Urinary bladder (tissue), 4 donors: Measurements from ENCODE around the gene FAM163B. TPM values are rescaled to one million over a fixed set of nuclear protein-coding genes. Genes with fewer than 3 reads are reported as not detected.

ENCODE experiments used
- DNase-seq: peaks from one replicate; pipeline ENCODE4 v3.0.0-alpha.2; 2015; ENCODE audit errors: extremely low spot score
- H3K27ac ChIP-seq: one replicate; pipeline ENCODE4 v1.5.1; 2013; ENCODE audit warnings: low read depth, mild to moderate bottlenecking, moderate library complexity
- H3K36me3 ChIP-seq: one replicate; pipeline ENCODE4 v1.6.1; 2013; ENCODE audit warnings: mild to moderate bottlenecking, moderate library complexity; ENCODE audit not compliant: insufficient read depth
- H3K4me1 ChIP-seq: one replicate; pipeline ENCODE4 v1.6.1; 2013; ENCODE audit warnings: mild to moderate bottlenecking, moderate library complexity; ENCODE audit not compliant: insufficient read depth
- H3K4me3 ChIP-seq: one replicate; pipeline ENCODE4 v1.5.1; 2013; ENCODE audit warnings: low read depth, low read length
- WGBS: extraction: QIAGEN DNeasy Blood & Tissue Kit; methylation state at CpG from one replicate; pipeline ENCODE4 v1.1.7; 2013; 5-methylcytosine and 5-hydroxymethylcytosine counted together
- polyA plus RNA-seq: library from polyadenylated mRNA; stranded (reverse); fragments of 200-250 nt; gene quantifications from one replicate; pipeline ENCODE4 v1.2.3, GENCODE V29; 2013
- total RNA-seq: library from RNA; depleted of rRNA; stranded (reverse); fragments of >200 nt; gene quantifications from one replicate; pipeline ENCODE4 v1.2.3, GENCODE V29; 2014
- donor health status: healthy with polysubstance abuse.
- donor health status: healthy.

Gene FAM163B
- 0.26 TPM for total RNA-seq
- polyA plus RNA-seq: 0.86 TPM

- DNase-seq: no peak
- H3K4me3 ChIP-seq: peak within 1 kb of the TSS; percentile 26
- no peaks in the 10 kb centered on the region for H3K36me3 ChIP-seq
- 9% methylated on average over 61 of the region's 61 CpGs for WGBS
- H3K27ac ChIP-seq: no peak within 1 kb of the TSS
- H3K4me1 ChIP-seq: no peaks in the 10 kb centered on the region
Measured at GRCh38 chr9:133609311-133610098, at the start of gene FAM163B. Gene FAM163B, minus strand, starts transcription at chr9:133609389. Its CDS starts 29,166 bp downstream, at chr9:133580223.

- Histone ChIP-seq H3K4me3 (no peak overlapping the region), H3K4me1 (no peaks in the 10 kb centered on the region), H3K27ac (no peak overlapping the region), H3K36me3 (no peaks in the 10 kb centered on the region)
- WGBS: 65% methylated on average over 13 of the region's 13 CpGs
- DNase-seq: no peak
Measured at GRCh38 chr9:133657120-133657661, 48.0 kb upstream of the FAM163B start.

- Histone ChIP-seq H3K4me1 (no peaks in the 10 kb centered on the region), H3K36me3 (no peaks in the 10 kb centered on the region), H3K4me3 (no peak overlapping the region), H3K27ac (no peak overlapping the region)
- no peak for DNase-seq
- WGBS: 65% methylated on average over 36 of the region's 36 CpGs
Measured at GRCh38 chr9:133656211-133657119, 47.3 kb upstream of the FAM163B start.

DNA sequence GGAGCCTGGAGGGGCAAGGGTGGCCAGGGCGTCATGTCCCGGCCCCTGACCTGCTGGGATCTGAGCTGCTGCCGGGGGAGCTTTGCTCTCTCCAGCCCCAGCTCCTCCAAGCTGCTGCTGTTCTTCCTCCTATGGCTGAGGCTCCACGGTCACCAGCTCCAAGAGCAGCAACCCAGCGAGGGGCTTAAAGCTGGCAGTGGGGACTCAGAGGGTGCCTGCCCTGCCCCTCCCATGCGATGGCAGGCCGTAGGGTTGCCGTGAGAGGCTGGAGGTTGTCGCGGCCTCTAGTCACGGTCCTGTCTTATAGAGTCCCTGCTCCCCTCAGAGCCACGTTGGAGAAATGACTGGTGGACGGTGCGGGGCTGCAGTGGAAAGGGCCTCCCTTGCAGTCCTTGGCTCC, 46.5 kb upstream of the FAM163B start:
- Histone ChIP-seq H3K4me1 (no peaks in the 10 kb centered on the region), H3K4me3 (no peak overlapping the region), H3K27ac (no peak overlapping the region), H3K36me3 (no peaks in the 10 kb centered on the region)
- no peak for DNase-seq
- WGBS: 61% methylated on average over 14 of the region's 14 CpGs

DNA sequence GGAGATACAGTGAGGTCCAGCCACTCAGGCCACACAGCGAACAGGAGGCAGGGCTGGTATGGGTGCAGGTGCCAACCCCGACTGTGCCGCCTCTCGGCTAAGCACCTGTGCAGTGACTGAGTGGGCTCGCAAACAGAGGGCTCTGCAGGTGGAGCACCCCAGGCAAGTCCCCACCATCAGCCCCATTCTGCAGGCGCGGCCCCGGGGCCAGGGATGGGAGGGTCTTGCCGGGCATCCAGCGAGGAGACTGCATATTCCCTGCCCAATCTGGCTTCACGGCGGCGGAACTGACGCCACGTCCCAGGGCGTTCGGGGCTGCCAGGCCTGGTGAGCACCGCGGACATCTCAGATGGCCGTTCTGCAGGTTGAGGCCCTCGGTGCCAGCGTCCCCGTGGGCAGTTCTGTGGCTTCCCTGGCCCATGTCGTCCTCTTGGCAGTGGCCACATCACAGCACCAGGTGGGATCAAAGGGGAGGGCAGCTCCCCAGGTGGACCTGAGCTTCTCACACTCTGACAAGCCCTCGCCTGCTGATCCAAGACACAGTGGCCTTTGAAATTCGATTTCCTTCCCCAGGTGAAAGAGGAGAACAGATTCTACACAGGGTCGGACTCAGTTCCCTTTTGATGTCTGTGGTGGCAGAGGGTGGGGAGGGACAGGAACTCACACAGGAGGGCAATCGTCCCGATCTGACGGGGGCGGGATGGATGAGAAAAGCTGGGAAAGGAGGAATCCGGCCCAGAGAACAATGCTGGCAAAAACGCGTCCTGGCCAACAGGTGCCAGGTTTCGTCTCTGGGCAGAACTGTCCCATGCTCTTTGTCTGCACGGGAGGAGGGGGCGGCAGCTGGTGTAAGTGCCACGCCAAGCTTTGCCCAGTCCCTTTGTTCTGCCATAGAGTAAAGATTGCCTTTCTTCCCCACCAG, 45.8 kb upstream of the FAM163B start:
- WGBS: 58% methylated on average over 38 of the region's 38 CpGs
- no peak for DNase-seq
- Histone ChIP-seq H3K27ac (no peak overlapping the region), H3K4me1 (no peaks in the 10 kb centered on the region), H3K36me3 (no peaks in the 10 kb centered on the region), H3K4me3 (no peak overlapping the region)

DNA sequence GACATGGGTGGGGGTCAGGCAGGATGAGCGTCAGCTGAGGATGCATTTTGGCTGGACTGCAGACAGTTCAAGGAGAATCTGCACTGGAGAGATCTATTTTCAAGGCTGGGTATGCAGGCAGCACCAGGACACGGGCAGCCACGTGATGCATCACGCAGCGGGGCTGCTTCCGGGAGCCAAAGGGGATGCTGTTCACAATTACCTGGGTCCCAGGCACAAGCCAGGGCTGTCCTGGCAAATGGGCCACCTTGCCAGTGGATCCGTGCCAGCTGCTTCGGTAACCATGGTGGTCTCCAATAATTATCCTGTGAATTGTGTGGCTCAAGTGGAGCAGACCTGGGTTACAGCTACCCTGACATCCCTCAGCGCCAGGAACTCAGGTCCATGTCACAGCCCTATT, 44.4 kb upstream of the FAM163B start:
- DNase-seq: no peak
- Histone ChIP-seq H3K36me3 (no peaks in the 10 kb centered on the region), H3K4me3 (no peak overlapping the region), H3K4me1 (no peaks in the 10 kb centered on the region), H3K27ac (no peak overlapping the region)
- 68% methylated on average over 9 of the region's 9 CpGs for WGBS

DNA sequence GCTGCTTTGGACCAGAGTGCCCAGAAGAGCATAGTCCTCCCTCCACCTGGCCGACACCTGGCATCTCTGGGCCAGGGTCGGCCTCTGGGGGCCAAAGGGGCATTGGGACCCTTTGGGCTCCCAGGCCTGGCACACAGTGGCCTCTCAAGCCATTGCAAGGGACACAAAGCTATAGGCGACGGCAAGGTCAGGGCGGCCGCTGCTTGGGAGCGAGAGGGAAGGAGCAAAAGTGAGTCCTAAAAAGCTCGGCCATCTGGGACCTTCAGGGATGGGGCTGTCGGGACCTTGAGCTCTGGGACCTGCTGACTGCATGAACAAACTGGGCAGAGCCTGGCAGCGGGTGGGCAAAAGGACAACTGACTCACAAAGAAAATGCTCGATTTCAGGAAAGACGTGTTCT, 40.8 kb upstream of the FAM163B start:
- DNase-seq: no peak
- Histone ChIP-seq H3K27ac (no peak overlapping the region), H3K36me3 (no peaks in the 10 kb centered on the region), H3K4me3 (no peak overlapping the region), H3K4me1 (no peaks in the 10 kb centered on the region)
- 88% methylated on average over 12 of the region's 12 CpGs for WGBS

- H3K27ac ChIP-seq: no peak overlapping the region
- DNase-seq: no peak
- H3K4me1 ChIP-seq: no peaks in the 10 kb centered on the region
- no peaks in the 10 kb centered on the region for H3K36me3 ChIP-seq
- WGBS: 83% methylated on average over 7 of the region's 7 CpGs
- no peak overlapping the region for H3K4me3 ChIP-seq
Measured at GRCh38 chr9:133649194-133649593, 40.0 kb upstream of the FAM163B start.

GRCh38 chr9:133647765-133648469, 38.7 kb upstream of the FAM163B start:
- DNase-seq: no peak
- 82% methylated on average over 25 of the region's 25 CpGs for WGBS

DNA sequence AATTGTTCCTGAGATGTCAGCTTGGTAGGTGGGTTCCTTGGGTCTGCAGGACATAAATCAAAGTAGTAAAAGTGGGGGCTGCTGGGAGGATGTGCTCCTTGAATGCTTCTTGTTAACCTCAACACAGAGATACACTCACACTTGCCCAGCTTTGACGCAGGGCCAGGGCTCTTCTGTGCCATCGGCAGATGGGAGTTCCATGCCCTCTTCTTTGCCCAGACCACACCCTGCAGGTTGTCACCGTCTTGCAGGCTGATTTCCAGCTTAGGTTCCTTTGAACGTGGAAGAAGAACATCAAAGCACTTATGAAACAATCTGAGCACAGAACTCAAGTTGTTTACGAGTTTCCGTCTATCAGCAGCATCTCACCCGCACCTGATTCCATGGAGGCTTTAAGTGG, 38.0 kb upstream of the FAM163B start:
- Histone ChIP-seq H3K36me3 (no peaks in the 10 kb centered on the region), H3K4me1 (no peaks in the 10 kb centered on the region), H3K4me3 (no peak overlapping the region), H3K27ac (no peak overlapping the region)
- no peak for DNase-seq
- 52% methylated on average over 7 of the region's 7 CpGs for WGBS

More at GRCh38 chr9:133647765-133648469, 38.7 kb upstream of the FAM163B start:
- no peaks in the 10 kb centered on the region for H3K4me1 ChIP-seq
- no peak overlapping the region for H3K4me3 ChIP-seq
- no peak overlapping the region for H3K27ac ChIP-seq
- H3K36me3 ChIP-seq: no peaks in the 10 kb centered on the region

DNA sequence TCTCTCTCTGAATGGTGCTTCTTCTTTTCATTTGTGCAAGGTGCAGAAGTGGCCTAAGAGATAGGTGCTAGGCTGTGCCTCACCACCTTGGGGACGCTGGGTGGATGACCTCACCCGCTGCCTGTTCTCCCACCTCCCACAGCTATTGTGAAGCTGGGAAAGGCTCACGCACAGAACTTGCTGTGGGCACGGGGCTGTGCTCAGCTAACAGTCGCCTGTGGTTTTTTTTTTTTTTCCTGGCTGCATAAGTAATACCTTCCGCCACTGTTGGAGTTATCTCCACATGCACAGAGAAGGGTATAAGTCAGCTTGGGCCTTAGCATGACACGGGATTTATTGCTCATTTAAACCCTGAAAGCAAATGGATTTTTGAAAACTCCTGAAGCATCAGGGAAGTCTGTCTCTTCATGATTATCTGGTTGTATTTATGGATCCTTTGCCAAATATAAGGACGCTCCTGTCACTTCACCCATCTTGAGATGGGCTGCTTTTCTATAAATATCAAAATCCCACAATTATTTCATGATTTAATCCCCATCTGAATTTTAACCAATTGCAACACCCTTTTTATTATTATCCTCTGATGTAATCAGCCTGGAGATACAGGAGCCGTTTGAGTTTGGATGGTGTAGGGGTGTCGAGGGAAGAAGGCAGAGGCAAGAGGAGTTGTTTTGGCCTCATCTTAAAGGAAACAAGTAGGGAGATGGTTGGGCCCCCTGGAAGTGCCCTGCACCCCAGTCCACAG, 36.0 kb upstream of the FAM163B start:
- WGBS: 50% methylated on average over 10 of the region's 10 CpGs
- Histone ChIP-seq H3K27ac (no peak overlapping the region), H3K4me3 (no peak overlapping the region), H3K36me3 (no peaks in the 10 kb centered on the region), H3K4me1 (no peaks in the 10 kb centered on the region)
- DNase-seq: no peak
